ENCODE data around the gene SHLD1.
A peak's percentile ranks its signal among the peaks of the same experiment; 100 is the strongest.

Gene SHLD1

GRCh38 chr20:5910186-5910585, 160.0 kb downstream of the SHLD1 start:
- Histone ChIP-seq H3K27me3 (ENCODE audit: insufficient read depth, low read depth) (no peaks in the 10 kb centered on the region), H2AFZ (ENCODE audit: low read depth) (no peak overlapping the region), H3K4me1 (ENCODE audit: low read depth, poor library complexity, severe bottlenecking) (peaks cover 14% of the 10 kb centered on the region), H4K20me1 (ENCODE audit: insufficient read depth) (no peaks in the 10 kb centered on the region), H3K4me2 (peak overlapping the region; percentile 64; the same call in 1 of the 2 replicates), H3K27ac (no peak overlapping the region), H3K9ac (no peak overlapping the region), H3K79me2 (ENCODE audit: insufficient read depth, low read depth) (no peaks in the 10 kb centered on the region), H3K36me3 (ENCODE audit: insufficient read depth) (no peaks in the 10 kb centered on the region), H3K4me3 (IDR thresholded peaks at IDR 0.05; ENCODE audit: insufficient read depth, low read depth, low read length) (no peak overlapping the region)
- no peak for TF ChIP-seq CTCF (conservative IDR thresholded peaks at IDR 0.05; ENCODE audit: low read depth, low read length)

GRCh38 chr20:5913166-5913565, 163.0 kb downstream of the SHLD1 start:
- H3K4me2 ChIP-seq = no peak overlapping the region

More at GRCh38 chr20:5913166-5913565, 163.0 kb downstream of the SHLD1 start:
- Histone ChIP-seq H4K20me1 (ENCODE audit: insufficient read depth) (no peaks in the 10 kb centered on the region), H3K79me2 (ENCODE audit: insufficient read depth, low read depth) (no peaks in the 10 kb centered on the region), H3K9ac (no peak overlapping the region), H3K27me3 (ENCODE audit: insufficient read depth, low read depth) (no peaks in the 10 kb centered on the region), H2AFZ (ENCODE audit: low read depth) (no peak overlapping the region), H3K27ac (no peak overlapping the region), H3K36me3 (ENCODE audit: insufficient read depth) (no peaks in the 10 kb centered on the region), H3K4me3 (IDR thresholded peaks at IDR 0.05; ENCODE audit: insufficient read depth, low read depth, low read length) (no peak overlapping the region), H3K4me1 (ENCODE audit: low read depth, poor library complexity, severe bottlenecking) (peaks cover 14% of the 10 kb centered on the region)
- TF ChIP-seq CTCF (conservative IDR thresholded peaks at IDR 0.05; ENCODE audit: low read depth, low read length) = no peak

Measured in KMS-11 (cell line).